Measurements from ENCODE around the gene USP10.

The USP10 gene

DNA sequence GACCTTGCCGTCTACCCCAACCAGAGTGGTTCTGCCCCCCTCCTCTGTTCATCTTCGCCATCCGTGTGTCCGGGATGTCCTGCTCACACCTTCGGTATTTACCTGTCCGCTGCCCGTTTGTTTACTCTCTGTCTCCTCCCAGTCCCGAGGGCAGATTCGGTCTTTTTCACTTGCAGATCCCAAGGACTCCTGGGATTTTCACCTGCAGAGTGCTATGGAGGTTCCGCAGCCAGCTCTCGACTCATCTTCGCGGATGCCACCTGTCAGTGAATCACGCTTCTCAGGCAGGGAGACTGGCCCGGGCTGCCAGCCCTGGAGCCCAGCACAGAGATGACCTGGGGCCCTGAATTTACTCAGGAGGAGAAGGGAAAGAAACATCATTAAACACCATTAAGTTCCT lies 128.1 kb downstream of the USP10 start:
- DNase-seq: no peak

DNA sequence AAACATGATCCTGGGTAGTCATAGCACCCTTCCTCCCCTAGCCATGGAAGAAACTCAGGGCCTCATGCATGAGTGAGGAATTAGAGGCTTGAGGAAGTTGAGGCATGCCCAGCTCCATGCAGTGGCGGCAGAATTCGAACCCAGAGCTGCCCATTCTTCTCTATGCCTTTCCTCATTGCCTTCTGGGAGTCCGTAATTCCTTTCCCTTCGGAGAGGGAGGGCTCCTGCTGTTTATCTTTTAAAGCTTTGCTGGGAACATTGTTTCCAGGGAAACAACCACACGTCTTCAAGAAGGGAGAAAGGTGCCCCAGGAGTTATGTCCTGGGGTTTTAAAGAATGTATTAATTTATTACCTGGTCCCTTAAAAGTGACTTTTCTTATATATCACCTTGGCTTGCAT lies 128.5 kb downstream of the USP10 start:
- DNase-seq: no peak
